OCI-M2 (cell line): ENCODE measurements around the gene MRPS2.

ENCODE experiments used
- DNase-seq: peaks from one replicate; lab custom pipeline; 2025; ENCODE audit not compliant: unreplicated experiment; lab: John Stamatoyannopoulos, UW

Gene MRPS2

GRCh38 chr9:135480071-135480939 is 20.2 kb upstream of the MRPS2 start:
- DNase-seq, result no peak

- no peak for DNase-seq
Measured at GRCh38 chr9:135480940-135481310, 19.6 kb upstream of the MRPS2 start.

DNA sequence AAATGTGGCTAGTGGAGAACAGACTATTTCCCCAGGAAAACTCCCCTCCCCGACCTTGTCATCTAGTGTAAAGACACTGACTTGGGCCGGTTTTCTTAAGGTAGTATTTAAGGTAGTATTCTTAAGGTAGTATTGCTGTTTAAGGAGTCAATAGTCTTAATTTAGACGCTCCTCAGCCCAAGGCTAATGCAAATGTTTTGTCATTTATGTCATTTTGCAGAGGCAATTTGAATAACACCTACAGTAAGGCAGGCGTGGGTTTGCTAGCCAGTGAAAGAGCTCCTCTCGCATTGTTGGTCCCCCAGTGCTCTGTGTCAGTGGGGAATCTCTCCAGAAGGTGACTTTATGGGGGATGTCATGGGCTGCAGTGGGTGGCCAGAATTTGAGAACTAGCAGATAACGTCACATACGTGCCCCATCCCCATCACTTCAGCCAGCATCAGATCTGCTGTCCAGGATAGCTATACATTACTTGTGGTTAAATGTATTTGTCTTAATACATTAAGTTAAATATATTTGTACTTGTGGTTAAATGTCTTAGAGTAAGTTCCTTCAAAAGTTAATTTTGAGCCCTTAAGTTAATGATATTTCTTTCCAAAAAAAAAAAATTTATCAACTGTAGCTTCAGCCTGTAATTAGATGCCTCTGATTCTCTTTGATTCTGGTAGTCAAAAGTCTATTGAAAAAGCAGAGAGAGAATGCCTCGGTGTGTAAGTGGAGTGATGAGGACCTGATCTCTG is 18.3 kb upstream of the MRPS2 start:
- no peak for DNase-seq

GRCh38 chr9:135484460-135485277 is 15.8 kb upstream of the MRPS2 start:
- no peak for DNase-seq

DNA sequence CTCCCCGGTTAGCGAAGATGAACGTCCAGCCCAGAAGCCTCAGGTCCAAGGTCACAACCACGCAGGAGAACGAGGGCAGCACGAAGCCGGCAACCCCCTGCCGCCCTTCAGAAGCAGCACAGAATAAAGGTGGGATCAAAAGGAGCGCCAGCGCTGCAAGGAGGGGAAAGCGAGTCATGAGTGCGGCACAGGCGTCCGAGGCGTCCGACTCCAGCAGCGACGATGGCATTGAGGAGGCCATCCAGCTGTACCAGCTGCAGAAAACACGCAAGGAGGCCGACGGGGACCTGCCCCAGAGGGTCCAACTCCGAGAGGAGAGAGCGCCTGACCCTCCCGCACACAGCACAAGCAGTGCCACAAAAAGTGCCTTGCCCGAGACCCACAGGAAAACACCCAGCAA is 15.1 kb upstream of the MRPS2 start:
- DNase-seq, result no peak

GRCh38 chr9:135485832-135486231 is 14.7 kb upstream of the MRPS2 start:
- DNase-seq, result no peak

GRCh38 chr9:135486267-135487065 is 14.0 kb upstream of the MRPS2 start:
- no peak for DNase-seq

DNA sequence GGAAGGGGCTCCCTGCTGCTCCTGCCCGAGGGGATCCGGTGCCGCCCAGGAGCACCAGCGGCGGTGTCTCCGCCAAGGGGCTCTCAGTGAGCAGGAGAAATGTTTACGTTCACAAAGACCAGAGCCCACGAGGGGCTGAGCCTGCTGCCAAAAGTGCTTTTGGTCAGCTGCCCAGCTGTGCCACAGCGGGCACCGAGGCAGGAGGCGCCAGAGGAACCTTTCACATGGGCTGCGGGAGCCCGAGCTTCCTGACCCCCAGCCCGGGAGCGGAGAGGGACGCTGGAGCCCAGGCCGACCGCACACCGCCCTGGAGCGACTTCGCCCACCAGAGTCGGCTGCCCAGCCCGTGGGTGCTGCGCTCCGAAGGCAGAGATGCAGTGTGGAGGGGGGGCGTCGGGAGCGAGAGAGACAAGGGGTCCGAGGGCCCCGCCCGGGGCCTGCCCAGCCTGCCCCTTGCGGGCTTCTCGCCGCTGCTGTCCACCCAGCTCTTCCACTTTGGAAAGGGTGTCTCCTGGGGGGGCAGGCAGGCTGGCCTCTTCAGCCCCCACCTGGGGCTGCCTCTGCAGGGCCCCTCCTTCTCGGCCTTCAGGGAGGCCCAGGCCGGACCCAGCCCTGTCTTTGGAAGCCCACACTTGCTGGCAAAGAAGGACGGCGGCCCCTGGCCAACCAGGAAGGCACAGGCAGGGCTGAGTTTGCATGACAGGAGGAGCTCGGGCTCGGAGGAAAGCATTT is 13.0 kb upstream of the MRPS2 start:
- DNase-seq, result no peak

GRCh38 chr9:135488013-135488330 is 12.5 kb upstream of the MRPS2 start:
- DNase-seq, result no peak

- DNase-seq, result no peak
Measured at GRCh38 chr9:135488527-135488926, 12.0 kb upstream of the MRPS2 start.

DNA sequence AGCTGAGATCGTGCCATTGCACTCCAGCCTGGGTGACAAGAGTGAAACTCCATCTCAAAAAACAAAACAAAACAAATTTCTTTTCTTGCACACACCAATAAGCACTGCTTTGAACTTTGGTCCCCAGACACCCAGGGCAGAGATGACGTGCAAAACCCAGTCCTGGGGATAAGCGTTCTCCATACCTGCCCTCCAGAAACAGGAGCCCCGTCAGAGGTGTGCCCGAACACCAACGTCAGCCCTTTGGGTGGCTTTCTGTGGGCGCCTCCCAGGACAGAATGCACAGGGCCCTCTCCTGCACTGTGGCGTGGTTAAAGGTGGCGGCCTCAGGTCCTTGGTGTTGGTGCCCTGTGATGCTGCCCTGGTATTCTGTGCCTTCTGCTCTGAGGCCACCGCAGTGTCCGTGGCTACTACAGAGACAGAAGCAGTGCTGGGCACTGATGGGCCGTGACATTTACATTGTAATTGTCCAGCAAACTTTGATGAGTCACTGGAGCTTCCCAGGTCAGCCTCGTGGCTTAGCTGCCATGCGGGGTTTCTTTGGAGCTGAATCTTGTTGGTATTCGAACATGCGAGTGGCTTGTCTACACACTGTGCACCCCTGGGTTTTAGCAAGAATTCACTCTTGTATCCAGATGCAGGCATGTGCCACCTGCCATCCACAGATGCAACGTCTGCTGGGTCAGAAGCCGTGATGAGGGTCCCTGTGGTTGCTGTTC is 11.1 kb upstream of the MRPS2 start:
- DNase-seq, result no peak

- DNase-seq, result no peak
Measured at GRCh38 chr9:135490166-135490870, 10.2 kb upstream of the MRPS2 start.

- DNase-seq, result no peak
Measured at GRCh38 chr9:135490980-135491464, 9.5 kb upstream of the MRPS2 start.

DNA sequence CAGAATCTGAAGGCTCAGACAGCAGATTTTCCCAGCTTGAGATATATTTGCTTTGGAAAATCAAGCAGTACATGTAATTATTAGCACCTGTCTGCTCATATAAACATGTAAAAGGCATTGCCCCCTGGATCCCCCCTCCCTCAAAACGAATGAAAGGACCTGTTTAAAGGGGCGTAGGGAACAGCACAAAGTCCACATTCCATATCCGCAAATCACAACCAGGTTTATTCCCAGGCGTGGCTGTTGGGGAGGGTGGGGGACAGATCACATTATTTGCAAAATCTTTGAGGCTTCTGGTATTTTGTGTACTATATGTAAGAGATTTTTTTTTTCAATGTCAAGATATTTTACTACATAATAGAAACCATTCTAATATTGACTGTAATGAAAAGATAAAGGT is 8.7 kb upstream of the MRPS2 start:
- no peak for DNase-seq

DNA sequence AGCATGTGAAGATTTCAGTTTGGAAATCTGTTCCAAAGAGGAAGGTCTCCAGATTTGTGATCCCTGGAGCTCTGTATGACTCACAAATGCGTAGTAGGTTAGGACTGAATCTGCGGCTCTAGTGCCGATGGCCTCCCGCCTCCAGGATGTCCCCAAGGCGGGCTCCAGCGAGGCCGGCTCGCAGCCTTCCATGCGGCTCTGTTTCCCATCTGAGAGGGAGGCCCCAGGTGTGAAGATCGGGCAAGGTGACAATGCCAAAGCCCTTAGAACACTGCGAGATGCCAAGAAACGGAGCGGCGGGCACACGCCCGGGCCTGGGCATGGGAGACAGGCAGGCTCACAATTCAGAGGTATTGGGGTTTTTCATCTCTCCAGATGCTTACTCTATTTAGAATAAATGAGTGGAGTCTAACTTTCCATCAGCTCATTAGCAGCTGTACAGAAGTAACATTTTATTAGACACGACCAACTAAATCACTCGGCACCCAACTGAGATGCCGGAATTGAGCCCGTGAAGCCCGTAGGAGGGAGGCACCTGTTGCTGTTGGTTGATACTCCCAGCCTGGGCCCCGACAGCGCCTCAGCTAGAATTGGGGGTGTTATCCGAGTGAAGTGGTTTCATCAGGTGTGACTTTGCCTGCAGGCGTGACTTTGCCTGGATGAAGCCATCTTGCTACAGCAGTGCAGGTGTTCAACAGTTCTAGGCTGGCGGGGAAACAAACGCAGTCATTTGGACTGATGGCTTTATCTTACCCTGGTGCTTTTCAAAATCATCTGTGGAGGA is 7.4 kb upstream of the MRPS2 start:
- no peak for DNase-seq

- no peak for DNase-seq
Measured at GRCh38 chr9:135494791-135495559, 5.5 kb upstream of the MRPS2 start.

DNA sequence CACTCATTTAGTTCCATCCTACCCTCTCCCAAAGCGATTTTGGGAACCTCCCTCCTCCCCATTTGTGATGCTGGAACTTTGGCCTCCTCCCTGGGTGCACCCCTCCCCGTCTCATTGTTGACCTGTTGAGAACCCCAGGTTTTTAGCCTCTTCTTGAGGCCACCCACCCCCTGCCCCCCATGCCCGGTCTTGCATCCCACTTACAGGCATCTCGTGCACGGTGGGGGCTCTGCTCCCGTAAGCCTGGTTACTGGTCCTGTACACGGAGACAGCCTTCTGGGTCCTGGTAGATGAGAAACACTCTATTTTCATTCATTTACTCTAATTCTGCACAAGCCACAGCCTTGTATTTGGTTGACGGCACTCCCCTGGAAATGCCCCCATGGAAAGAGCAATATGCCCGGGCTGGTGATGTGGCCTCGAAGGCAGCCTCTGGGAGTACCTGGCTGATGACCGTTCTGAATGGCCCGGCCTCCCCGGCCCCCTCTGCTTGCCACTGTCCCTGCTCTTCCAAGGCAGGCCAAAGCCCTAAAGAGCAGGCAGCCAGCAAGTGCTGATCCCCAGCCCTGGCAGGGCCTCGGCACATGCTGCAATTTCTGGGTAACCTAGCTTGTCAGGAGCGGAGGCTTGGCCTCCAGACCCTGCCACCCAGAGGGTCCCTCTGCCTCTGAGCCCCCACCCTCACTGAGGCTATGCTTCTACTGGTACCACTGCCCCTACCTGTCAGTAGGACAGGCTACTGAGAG is 1.9 kb upstream of the MRPS2 start:
- no peak for DNase-seq
